HepG2 (cell line): ENCODE measurements around the gene KCTD21. TPM values are rescaled to one million over a fixed set of nuclear protein-coding genes. Genes with fewer than 3 reads are reported as not detected.
A peak's percentile ranks its signal among the peaks of the same experiment; 100 is the strongest.

ENCODE experiments used
- ELF1 ChIP-seq: sonication (generic); formaldehyde crosslinking; IDR thresholded peaks from 2 replicates; pipeline ENCODE4 v1.4.0; 2020; ENCODE audit warnings: missing genetic modification reagents
- JARID2 ChIP-seq: sonication (generic); formaldehyde crosslinking; IDR thresholded peaks from 2 replicates; pipeline ENCODE4 v1.8.1; 2023; ENCODE audit warnings: missing genetic modification reagents, inconsistent platforms; ENCODE audit not compliant: insufficient replicate concordance
- KMT2A ChIP-seq: sonication (generic); formaldehyde crosslinking; IDR thresholded peaks from 2 replicates; pipeline ENCODE4 v1.4.0; 2020; ENCODE audit warnings: missing genetic modification reagents
- MED13 ChIP-seq: sonication (generic); formaldehyde crosslinking; IDR thresholded peaks from 2 replicates; pipeline ENCODE4 v1.5.0; 2020; ENCODE audit warnings: missing genetic modification reagents
- NCOA1 ChIP-seq: sonication (generic); formaldehyde crosslinking; IDR thresholded peaks from 2 replicates; pipeline ENCODE4 v1.9.0; 2021; ENCODE audit warnings: missing genetic modification reagents
- NFIC ChIP-seq: IDR thresholded peaks from 2 replicates; pipeline ENCODE4 v1.6.1; 2012; ENCODE audit warnings: mild to moderate bottlenecking, low read length, inconsistent platforms
- NR2C2 ChIP-seq: sonication (generic); formaldehyde crosslinking; IDR thresholded peaks from 2 replicates; pipeline ENCODE4 v1.4.0; 2020; ENCODE audit warnings: missing genetic modification reagents, mild to moderate bottlenecking, moderate library complexity, borderline replicate concordance
- PAF1 ChIP-seq: IDR thresholded peaks from 2 replicates; pipeline ENCODE4 v1.6.1; 2016; ENCODE audit warnings: missing genetic modification reagents, missing compliant biosample characterization
- TP53 ChIP-seq: sonication (generic); formaldehyde crosslinking; conservative IDR thresholded peaks from 2 replicates; pipeline ENCODE4 v1.4.0; 2020; ENCODE audit warnings: missing genetic modification reagents
- ZBTB7B ChIP-seq: sonication (generic); formaldehyde crosslinking; IDR thresholded peaks from 2 replicates; pipeline ENCODE4 v1.4.0; 2020; ENCODE audit warnings: missing genetic modification reagents
- ZNF75D ChIP-seq: sonication (generic); formaldehyde crosslinking; IDR thresholded peaks from 2 replicates; pipeline ENCODE4 v1.8.1; 2023; ENCODE audit warnings: missing genetic modification reagents, mild to moderate bottlenecking, borderline replicate concordance
- ZSCAN9 ChIP-seq: IDR thresholded peaks from 2 replicates; pipeline ENCODE4 v1.6.1; 2016; ENCODE audit warnings: borderline replicate concordance
- polyA plus RNA-seq, 8 experiments: library from polyadenylated mRNA; depleted of rRNA in 3 of 8; stranded (reverse) in 7 of 8; unstranded in 1 of 8; fragments of >200 nt; fragmentation: Illumina TruSeq in 4 of 8; extraction: Trizol in 4 of 8; gene quantifications; 2 replicates each; pipeline versions ENCODE4 v1.2.1 to v1.2.3, GENCODE V29; 2011 to 2016; ENCODE audit warnings: low read depth in 4 of 8, missing spikeins in 1 of 8, mixed read lengths in 1 of 8; ENCODE audit not compliant: insufficient read depth in 1 of 8
- total RNA-seq, 5 experiments: library from RNA; depleted of rRNA; stranded (reverse); fragments of >200 nt; fragmentation: Illumina TruSeq; extraction: Trizol; gene quantifications; 2 replicates each; pipeline ENCODE4 v1.2.3, GENCODE V29; 2016; ENCODE audit warnings: low read depth in 1 of 5
- TF ChIP-seq, protein P1 (sequence below): sonication (generic); formaldehyde crosslinking; IDR thresholded peaks from 2 replicates; pipeline ENCODE4 v1.5.1; 2020; ENCODE audit warnings: mild to moderate bottlenecking, missing genetic modification reagents, moderate library complexity
- TF ChIP-seq, protein P2 (sequence below): sonication (generic); formaldehyde crosslinking; conservative IDR thresholded peaks from 2 replicates; pipeline ENCODE4 v1.8.0; 2022; ENCODE audit warnings: mild to moderate bottlenecking, moderate library complexity, missing genetic modification reagents
- TF ChIP-seq, protein P3 (sequence below): sonication (generic); formaldehyde crosslinking; IDR thresholded peaks from 2 replicates; pipeline ENCODE4 v1.4.0; 2020; ENCODE audit warnings: mild to moderate bottlenecking, missing genetic modification reagents, borderline replicate concordance
- TF ChIP-seq, protein P4 (sequence below): sonication (generic); formaldehyde crosslinking; IDR thresholded peaks from 2 replicates; pipeline ENCODE4 v1.4.0; 2020; ENCODE audit warnings: missing genetic modification reagents

KCTD21 gene
- total and polyA plus RNA-seq, 2 of the 13 experiments (the other 11 are each of a cell fraction or from before 2014, with no cell fraction given) = 3.1 to 13.5 TPM

DNA sequence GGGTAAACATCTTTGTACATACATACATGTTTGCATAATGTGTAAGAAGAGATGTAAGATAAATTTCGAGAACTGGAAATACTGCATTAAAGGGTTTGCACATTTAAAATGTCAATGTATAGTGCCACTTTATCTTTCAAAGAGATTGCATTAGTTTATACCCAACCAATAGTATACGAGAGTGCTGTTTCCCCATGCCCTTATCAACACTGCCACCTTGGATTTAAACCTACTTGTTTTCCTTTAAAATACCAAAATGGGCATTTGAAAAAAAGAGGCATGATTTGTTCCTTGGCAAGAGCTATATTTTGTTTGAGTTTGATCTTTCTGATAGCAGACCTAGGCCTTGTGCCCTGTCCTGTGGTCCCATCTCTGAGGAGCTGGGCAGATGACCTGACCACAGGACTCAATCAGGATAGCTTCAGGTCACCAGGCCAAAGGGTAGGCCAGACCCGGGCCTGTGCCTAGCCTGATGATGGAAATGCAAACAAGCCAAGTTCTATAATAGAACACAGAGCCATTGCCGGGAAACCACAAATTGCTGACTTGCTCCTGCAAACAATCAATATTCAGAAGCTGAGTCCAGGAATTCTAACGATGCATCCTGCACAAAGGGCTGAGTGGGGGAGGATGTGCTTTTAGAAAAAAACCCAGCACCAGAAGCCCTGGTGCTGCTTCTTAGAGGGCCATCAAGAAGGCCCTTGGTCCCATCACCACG, 32.1 kb downstream of the KCTD21 start (continued):
- TF ChIP-seq, protein P1, sequence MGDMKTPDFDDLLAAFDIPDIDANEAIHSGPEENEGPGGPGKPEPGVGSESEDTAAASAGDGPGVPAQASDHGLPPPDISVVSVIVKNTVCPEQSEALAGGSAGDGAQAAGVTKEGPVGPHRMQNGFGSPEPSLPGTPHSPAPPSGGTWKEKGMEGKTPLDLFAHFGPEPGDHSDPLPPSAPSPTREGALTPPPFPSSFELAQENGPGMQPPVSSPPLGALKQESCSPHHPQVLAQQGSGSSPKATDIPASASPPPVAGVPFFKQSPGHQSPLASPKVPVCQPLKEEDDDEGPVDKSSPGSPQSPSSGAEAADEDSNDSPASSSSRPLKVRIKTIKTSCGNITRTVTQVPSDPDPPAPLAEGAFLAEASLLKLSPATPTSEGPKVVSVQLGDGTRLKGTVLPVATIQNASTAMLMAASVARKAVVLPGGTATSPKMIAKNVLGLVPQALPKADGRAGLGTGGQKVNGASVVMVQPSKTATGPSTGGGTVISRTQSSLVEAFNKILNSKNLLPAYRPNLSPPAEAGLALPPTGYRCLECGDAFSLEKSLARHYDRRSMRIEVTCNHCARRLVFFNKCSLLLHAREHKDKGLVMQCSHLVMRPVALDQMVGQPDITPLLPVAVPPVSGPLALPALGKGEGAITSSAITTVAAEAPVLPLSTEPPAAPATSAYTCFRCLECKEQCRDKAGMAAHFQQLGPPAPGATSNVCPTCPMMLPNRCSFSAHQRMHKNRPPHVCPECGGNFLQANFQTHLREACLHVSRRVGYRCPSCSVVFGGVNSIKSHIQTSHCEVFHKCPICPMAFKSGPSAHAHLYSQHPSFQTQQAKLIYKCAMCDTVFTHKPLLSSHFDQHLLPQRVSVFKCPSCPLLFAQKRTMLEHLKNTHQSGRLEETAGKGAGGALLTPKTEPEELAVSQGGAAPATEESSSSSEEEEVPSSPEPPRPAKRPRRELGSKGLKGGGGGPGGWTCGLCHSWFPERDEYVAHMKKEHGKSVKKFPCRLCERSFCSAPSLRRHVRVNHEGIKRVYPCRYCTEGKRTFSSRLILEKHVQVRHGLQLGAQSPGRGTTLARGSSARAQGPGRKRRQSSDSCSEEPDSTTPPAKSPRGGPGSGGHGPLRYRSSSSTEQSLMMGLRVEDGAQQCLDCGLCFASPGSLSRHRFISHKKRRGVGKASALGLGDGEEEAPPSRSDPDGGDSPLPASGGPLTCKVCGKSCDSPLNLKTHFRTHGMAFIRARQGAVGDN = peak; percentile 62; the same call in 1 of the 2 replicates
- TF ChIP-seq, protein P2, sequence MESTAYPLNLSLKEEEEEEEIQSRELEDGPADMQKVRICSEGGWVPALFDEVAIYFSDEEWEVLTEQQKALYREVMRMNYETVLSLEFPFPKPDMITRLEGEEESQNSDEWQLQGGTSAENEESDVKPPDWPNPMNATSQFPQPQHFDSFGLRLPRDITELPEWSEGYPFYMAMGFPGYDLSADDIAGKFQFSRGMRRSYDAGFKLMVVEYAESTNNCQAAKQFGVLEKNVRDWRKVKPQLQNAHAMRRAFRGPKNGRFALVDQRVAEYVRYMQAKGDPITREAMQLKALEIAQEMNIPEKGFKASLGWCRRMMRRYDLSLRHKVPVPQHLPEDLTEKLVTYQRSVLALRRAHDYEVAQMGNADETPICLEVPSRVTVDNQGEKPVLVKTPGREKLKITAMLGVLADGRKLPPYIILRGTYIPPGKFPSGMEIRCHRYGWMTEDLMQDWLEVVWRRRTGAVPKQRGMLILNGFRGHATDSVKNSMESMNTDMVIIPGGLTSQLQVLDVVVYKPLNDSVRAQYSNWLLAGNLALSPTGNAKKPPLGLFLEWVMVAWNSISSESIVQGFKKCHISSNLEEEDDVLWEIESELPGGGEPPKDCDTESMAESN (CRISPR knock-in tag) = peak; percentile 66
- peak; percentile 81; the same call in 1 of the 2 replicates for TF ChIP-seq ZSCAN9 (CRISPR knock-in tag)
- TF ChIP-seq, protein P3, sequence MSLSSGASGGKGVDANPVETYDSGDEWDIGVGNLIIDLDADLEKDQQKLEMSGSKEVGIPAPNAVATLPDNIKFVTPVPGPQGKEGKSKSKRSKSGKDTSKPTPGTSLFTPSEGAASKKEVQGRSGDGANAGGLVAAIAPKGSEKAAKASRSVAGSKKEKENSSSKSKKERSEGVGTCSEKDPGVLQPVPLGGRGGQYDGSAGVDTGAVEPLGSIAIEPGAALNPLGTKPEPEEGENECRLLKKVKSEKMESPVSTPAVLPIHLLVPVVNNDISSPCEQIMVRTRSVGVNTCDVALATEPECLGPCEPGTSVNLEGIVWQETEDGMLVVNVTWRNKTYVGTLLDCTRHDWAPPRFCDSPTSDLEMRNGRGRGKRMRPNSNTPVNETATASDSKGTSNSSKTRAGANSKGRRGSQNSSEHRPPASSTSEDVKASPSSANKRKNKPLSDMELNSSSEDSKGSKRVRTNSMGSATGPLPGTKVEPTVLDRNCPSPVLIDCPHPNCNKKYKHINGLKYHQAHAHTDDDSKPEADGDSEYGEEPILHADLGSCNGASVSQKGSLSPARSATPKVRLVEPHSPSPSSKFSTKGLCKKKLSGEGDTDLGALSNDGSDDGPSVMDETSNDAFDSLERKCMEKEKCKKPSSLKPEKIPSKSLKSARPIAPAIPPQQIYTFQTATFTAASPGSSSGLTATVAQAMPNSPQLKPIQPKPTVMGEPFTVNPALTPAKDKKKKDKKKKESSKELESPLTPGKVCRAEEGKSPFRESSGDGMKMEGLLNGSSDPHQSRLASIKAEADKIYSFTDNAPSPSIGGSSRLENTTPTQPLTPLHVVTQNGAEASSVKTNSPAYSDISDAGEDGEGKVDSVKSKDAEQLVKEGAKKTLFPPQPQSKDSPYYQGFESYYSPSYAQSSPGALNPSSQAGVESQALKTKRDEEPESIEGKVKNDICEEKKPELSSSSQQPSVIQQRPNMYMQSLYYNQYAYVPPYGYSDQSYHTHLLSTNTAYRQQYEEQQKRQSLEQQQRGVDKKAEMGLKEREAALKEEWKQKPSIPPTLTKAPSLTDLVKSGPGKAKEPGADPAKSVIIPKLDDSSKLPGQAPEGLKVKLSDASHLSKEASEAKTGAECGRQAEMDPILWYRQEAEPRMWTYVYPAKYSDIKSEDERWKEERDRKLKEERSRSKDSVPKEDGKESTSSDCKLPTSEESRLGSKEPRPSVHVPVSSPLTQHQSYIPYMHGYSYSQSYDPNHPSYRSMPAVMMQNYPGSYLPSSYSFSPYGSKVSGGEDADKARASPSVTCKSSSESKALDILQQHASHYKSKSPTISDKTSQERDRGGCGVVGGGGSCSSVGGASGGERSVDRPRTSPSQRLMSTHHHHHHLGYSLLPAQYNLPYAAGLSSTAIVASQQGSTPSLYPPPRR = peak; percentile 96
- no peak for TF ChIP-seq ZNF75D (CRISPR knock-in tag)
- TF ChIP-seq JARID2 (CRISPR knock-in tag) = no peak
- TF ChIP-seq ZBTB7B = peak; percentile 60; the same call in 1 of the 2 replicates
- TF ChIP-seq TP53 (CRISPR knock-in tag) = no peak
- TF ChIP-seq PAF1 (CRISPR knock-in tag) = no peak
- TF ChIP-seq, protein P4, sequence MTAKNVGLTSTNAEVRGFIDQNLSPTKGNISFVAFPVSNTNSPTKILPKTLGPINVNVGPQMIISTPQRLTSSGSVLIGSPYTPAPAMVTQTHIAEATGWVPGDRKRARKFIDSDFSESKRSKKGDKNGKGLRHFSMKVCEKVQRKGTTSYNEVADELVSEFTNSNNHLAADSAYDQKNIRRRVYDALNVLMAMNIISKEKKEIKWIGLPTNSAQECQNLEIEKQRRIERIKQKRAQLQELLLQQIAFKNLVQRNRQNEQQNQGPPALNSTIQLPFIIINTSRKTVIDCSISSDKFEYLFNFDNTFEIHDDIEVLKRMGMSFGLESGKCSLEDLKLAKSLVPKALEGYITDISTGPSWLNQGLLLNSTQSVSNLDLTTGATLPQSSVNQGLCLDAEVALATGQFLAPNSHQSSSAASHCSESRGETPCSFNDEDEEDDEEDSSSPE (CRISPR knock-in tag) = peak; percentile 39; the same call in 1 of the 2 replicates
- TF ChIP-seq NR2C2 = peak; percentile 89
- peak; percentile 63 for TF ChIP-seq ELF1 (CRISPR knock-in tag)
- peak; percentile 76; the same call in 1 of the 2 replicates for TF ChIP-seq NFIC
- no peak; the same call in 1 of the 2 replicates for TF ChIP-seq MED13 (CRISPR knock-in tag)
- no peak for TF ChIP-seq NCOA1 (CRISPR knock-in tag)
- no peak for TF ChIP-seq KMT2A
